Spleen (tissue), 11 donors: ENCODE measurements around the gene IRF2BPL. TPM values are rescaled to one million over a fixed set of nuclear protein-coding genes. Genes with fewer than 3 reads are reported as not detected.
A peak's percentile ranks its signal among the peaks of the same experiment; 100 is the strongest.

Experiments used
- DNase-seq: peaks from one replicate; pipeline ENCODE4 v3.0.0-alpha.2; 2020
- H3K27ac ChIP-seq, 8 donors: fragments of 200-600 bp; sonication (generic) in 7 of 8; 1 replicate in 4 of 8; 2 replicates in 4 of 8; pipeline versions ENCODE4 v1.5.0 to v1.8.0; 2016 to 2021; ENCODE audit warnings: inconsistent platforms in 4 of 8, mild to moderate bottlenecking in 4 of 8, moderate library complexity in 1 of 8
- H3K27me3 ChIP-seq, 7 donors: fragments of 200-600 bp; sonication (generic) in 6 of 7; replicated peaks in 1 of 7; 1 replicate in 4 of 7; 2 replicates in 3 of 7; pipeline versions ENCODE4 v1.5.0 to v1.8.0; 2016 to 2021; ENCODE audit warnings: inconsistent platforms in 3 of 7, mild to moderate bottlenecking in 1 of 7
- H3K36me3 ChIP-seq, 6 donors: fragments of 200-600 bp; sonication (generic) in 5 of 6; 1 replicate in 4 of 6; 2 replicates in 2 of 6; pipeline versions ENCODE4 v1.5.0 to v1.8.0; 2016 to 2021; ENCODE audit warnings: inconsistent platforms in 2 of 6
- H3K4me1 ChIP-seq, 6 donors: fragments of 200-600 bp; sonication (generic) in 5 of 6; 1 replicate in 3 of 6; 2 replicates in 3 of 6; pipeline versions ENCODE4 v1.5.0 to v1.8.0; 2016 to 2021; ENCODE audit warnings: inconsistent platforms in 3 of 6
- H3K4me3 ChIP-seq, 8 donors: fragments of 200-600 bp; sonication (generic) in 7 of 8; 1 replicate in 4 of 8; 2 replicates in 4 of 8; pipeline versions ENCODE4 v1.5.0 to v1.8.0; 2016 to 2021; ENCODE audit warnings: inconsistent platforms in 4 of 8, mild to moderate bottlenecking in 4 of 8, moderate library complexity in 2 of 8
- H3K9me3 ChIP-seq, 8 donors: fragments of 200-600 bp; sonication (generic) in 7 of 8; 1 replicate in 4 of 8; 2 replicates in 4 of 8; pipeline versions ENCODE4 v1.5.0 to v1.8.0; 2016 to 2021; ENCODE audit warnings: inconsistent platforms in 4 of 8
- CTCF ChIP-seq, 11 experiments: fragments of 200-600 bp in 7 of 11; fragments of 450-650 bp in 4 of 11; sonication (generic) in 4 of 11; IDR thresholded peaks in 8 of 11; conservative IDR thresholded peaks in 3 of 11; 1 replicate in 7 of 11; 2 replicates in 4 of 11; pipeline versions ENCODE4 v1.4.0 to v1.8.0; 2016 to 2021; ENCODE audit warnings: antibody characterized with exemption in 11 of 11, inconsistent platforms in 4 of 11, mild to moderate bottlenecking in 1 of 11
- POLR2A ChIP-seq, 3 donors: fragments of 450-650 bp; IDR thresholded peaks; one replicate each; pipeline ENCODE4 v1.5.1; 2017; ENCODE audit warnings: antibody characterized with exemption in 3 of 3, mild to moderate bottlenecking in 1 of 3
- POLR2AphosphoS5 ChIP-seq, 3 donors: sonication (generic); formaldehyde crosslinking; IDR thresholded peaks; one replicate each; pipeline ENCODE4 v1.5.1; 2017; ENCODE audit warnings: antibody characterized with exemption in 3 of 3
- WGBS, 5 donors: extraction: QIAGEN DNeasy Blood & Tissue Kit in 3 of 5; methylation state at CpG; one replicate each; pipeline versions ENCODE4 v1.1.5 to v1.1.7; 2013 to 2018; 5-methylcytosine and 5-hydroxymethylcytosine counted together
- intact Hi-C: fragments of 100-400 bp; cut with DNase I; formaldehyde crosslinking; loops from one replicate; pipeline ENCODE4 v1.15.0; 2023; ENCODE audit warnings: low total_unique reads
- polyA plus RNA-seq, 3 donors: library from polyadenylated mRNA; stranded (reverse); fragments of 200-250 nt; gene quantifications; one replicate each; pipeline ENCODE4 v1.2.1, GENCODE V29; 2013
- total RNA-seq, 7 donors: library from RNA; depleted of rRNA in 3 of 7; stranded (reverse); fragments of >200 nt in 3 of 7; fragmentation: NEBNext Ultra II Directional in 4 of 7; extraction: Animal tissue kit (Norgen Biotek cat#: 25700) in 4 of 7; gene quantifications; one replicate each; pipeline versions ENCODE4 v1.1.0 to v1.2.1, GENCODE V29; 2016 to 2021
- donor health status: healthy with polysubstance abuse.
- donor health status: DM: no; HTN: no; CAD: no; lungs with moderate emphysema.
- donor health status: DM: no; HTN: no; CAD: no.
- donor health status: Bipolar disorder and iron deficiency.
- donor health status: healthy.
- donor health status: DM: no; HTN: no; CAD: no.
- donor health status: DM: yes; HTN: yes; CAD: no.

IRF2BPL gene
- total and polyA plus RNA-seq, 10 donors, result 4.1 to 62.7 (median 46.2) TPM

DNA sequence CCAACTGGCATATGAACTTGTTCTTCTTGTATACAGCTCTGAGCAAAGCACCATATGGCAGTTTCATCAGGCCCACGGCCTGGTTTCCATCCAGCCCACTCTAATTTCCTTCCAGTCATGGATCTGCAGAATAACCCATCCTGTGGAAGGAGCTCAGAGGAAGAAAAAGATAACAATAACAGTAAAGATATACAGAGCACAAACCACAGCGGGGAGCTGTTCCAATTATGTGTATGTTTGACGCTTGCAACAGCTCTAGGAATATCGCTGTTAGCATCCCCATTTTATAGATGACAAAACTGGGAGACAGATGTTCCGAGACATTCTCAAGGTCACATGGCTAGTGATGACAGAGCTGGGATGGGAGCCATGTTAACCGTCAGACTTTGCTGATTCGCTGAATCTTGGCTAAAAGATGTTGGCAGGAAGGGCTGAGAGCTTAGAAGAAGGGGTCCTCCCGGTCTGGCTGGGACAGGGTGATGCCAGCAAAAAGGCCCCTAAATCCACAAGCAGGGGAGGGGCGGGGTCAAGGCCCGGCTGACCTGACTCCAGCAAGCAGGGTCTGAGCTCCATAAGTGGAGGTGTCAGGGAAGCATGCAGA, 35.2 kb upstream of the IRF2BPL start:
- no peak for DNase-seq
- 73 to 82% (median 76%) methylated on average over 10 of the region's 10 CpGs for WGBS, 5 donors
- intact Hi-C loops, result no loop called here
- H3K27ac ChIP-seq, result no peak overlapping the region
- H3K4me1 ChIP-seq, result peaks cover 0 to 32% (median 15%) of the 10 kb centered on the region in 6 donors
- no peaks in the 10 kb centered on the region for H3K9me3 ChIP-seq
- H3K4me3 ChIP-seq, result no peak overlapping the region
- H3K27me3 ChIP-seq, result peaks cover 0 to 7% (median 0%) of the 10 kb centered on the region in 7 donors
- TF ChIP-seq POLR2A (IDR thresholded peaks at IDR 0.05) (no peak), POLR2AphosphoS5 (IDR thresholded peaks at IDR 0.05) (no peak)
- no peaks in the 10 kb centered on the region for H3K36me3 ChIP-seq

DNA sequence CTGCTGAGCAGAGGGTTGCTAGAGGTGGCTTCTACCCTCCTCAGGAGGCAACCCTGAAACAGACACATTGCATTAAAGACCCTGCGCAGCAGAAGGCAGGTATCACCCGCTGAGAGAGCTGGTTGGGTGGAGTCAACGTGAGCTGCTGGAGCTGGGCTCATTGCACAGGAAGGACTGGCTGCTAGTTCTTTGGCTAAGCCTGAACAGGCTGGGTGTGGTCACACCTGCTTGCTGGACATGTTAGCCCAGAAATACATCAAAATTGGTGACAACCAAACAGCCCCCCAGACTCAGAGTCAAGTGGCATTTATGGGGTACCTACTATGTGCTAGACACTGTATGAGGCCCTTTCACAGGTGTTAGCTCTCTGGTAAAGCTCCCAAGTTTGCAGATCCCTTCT, 33.8 kb upstream of the IRF2BPL start:
- no peak overlapping the region for H3K4me3 ChIP-seq
- H3K27ac ChIP-seq, result no peak overlapping the region
- no peaks in the 10 kb centered on the region for H3K36me3 ChIP-seq
- H3K27me3 ChIP-seq, result no peaks in the 10 kb centered on the region
- DNase-seq, result no peak
- intact Hi-C loops, result no loop called here
- peaks cover 0 to 20% (median 7%) of the 10 kb centered on the region in 6 donors for H3K4me1 ChIP-seq
- H3K9me3 ChIP-seq, result no peaks in the 10 kb centered on the region
- TF ChIP-seq CTCF (IDR thresholded peaks at IDR 0.05 in 8 of 11, conservative IDR thresholded peaks at IDR 0.05 in 3 of 11) (no peak), POLR2A (IDR thresholded peaks at IDR 0.05) (no peak), POLR2AphosphoS5 (IDR thresholded peaks at IDR 0.05) (no peak)
- WGBS, 5 donors, result 72 to 93% (median 83%) methylated on average over 3 of the region's 3 CpGs

DNA sequence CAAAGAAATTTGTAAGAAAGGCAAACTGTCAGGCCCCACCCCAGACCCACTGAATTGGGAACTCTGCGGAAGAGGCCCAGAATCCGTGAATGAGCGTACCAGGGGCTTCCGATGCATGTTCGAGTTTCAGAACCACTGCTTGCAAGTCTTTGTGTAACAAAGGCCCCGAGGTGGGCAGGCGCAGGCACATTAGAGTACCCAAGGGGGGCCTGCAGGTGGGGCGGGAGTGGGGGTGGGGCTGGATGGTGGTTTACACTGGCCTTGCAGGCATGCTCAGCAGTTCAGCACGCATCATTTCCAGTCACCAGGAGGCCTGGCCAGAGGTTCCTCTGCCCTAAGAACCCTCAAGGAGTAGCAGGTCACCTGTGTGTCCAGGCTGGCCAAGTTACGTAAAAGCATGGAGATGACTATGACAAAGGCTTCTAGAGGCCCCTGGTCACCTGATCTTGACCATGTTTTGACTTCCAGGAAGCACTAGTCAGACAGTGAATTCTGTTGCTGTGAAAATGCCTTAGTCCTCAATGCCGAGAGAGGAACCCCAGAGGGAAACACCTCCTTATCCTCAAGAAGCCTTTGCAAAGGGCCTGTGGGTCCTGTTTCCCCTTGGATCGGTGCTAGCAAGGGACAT, 33.2 kb upstream of the IRF2BPL start:
- Histone ChIP-seq H3K4me1 (peaks cover 0 to 20% (median 7%) of the 10 kb centered on the region in 6 donors), H3K4me3 (no peak overlapping the region), H3K9me3 (no peaks in the 10 kb centered on the region), H3K27ac (no peak overlapping the region), H3K27me3 (no peaks in the 10 kb centered on the region), H3K36me3 (no peaks in the 10 kb centered on the region)
- TF ChIP-seq POLR2AphosphoS5 (IDR thresholded peaks at IDR 0.05) (no peak), POLR2A (IDR thresholded peaks at IDR 0.05) (no peak), CTCF (IDR thresholded peaks at IDR 0.05 in 8 of 11, conservative IDR thresholded peaks at IDR 0.05 in 3 of 11) (no peak)
- no peak for DNase-seq
- WGBS, 5 donors, result 91 to 94% (median 93%) methylated on average over 12 of the region's 12 CpGs
- intact Hi-C loops, result no loop called here

DNA sequence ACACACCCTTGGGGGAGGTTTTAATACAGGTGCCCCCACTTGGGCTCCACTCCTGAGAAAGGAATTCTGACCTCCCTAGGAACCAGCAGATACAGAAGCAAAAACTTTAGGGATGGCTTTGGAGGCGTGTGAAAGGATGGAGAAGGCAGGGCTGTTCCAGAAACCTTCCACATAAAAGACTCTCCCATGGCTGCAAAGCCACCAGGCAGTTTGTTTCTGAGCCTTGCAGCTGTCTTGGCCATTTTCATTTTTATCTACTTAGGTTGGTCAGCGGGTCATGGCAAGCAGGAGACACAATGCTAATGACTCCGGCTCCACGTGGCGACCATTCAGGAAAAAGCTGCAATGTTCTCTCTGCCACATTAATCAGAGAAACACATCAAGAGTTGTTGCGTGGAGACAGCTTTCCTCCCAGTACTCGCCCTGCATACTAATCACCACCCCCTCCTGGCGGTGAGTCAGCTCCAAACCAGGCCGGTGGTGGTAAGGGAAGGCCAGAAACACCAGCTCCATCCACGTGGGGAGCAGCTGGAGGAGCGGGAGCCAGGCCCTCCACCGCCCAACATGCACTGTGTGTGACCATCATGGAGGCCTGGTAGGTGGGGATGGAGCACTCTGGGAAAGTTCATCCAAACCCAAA, 30.9 kb upstream of the IRF2BPL start:
- H3K4me1 ChIP-seq, result peaks cover 0 to 7% (median 0%) of the 10 kb centered on the region in 6 donors
- 52 to 70% (median 59%) methylated on average over 11 to 12 of the region's 12 CpGs for WGBS, 5 donors
- H3K4me3 ChIP-seq, result no peak overlapping the region
- no peak for DNase-seq
- TF ChIP-seq CTCF (IDR thresholded peaks at IDR 0.05 in 8 of 11, conservative IDR thresholded peaks at IDR 0.05 in 3 of 11) (peak in 3 of 11 experiments; percentile 11 to 29 (median 17)), POLR2A (IDR thresholded peaks at IDR 0.05) (no peak), POLR2AphosphoS5 (IDR thresholded peaks at IDR 0.05) (peak in 1 of 3 donors; percentile 10)
- no peaks in the 10 kb centered on the region for H3K36me3 ChIP-seq
- peaks cover 0 to 10% (median 9%) of the 10 kb centered on the region in 8 donors for H3K9me3 ChIP-seq
- H3K27me3 ChIP-seq, result no peaks in the 10 kb centered on the region
- H3K27ac ChIP-seq, result no peak overlapping the region
- intact Hi-C loops, result no loop called here
